DMS 273 (cell line): ENCODE data around the gene SEMA3D.

ENCODE experiments used
- DNase-seq: peaks from one replicate; lab custom pipeline; 2025; ENCODE audit not compliant: unreplicated experiment; lab: John Stamatoyannopoulos, UW

Gene SEMA3D

DNA sequence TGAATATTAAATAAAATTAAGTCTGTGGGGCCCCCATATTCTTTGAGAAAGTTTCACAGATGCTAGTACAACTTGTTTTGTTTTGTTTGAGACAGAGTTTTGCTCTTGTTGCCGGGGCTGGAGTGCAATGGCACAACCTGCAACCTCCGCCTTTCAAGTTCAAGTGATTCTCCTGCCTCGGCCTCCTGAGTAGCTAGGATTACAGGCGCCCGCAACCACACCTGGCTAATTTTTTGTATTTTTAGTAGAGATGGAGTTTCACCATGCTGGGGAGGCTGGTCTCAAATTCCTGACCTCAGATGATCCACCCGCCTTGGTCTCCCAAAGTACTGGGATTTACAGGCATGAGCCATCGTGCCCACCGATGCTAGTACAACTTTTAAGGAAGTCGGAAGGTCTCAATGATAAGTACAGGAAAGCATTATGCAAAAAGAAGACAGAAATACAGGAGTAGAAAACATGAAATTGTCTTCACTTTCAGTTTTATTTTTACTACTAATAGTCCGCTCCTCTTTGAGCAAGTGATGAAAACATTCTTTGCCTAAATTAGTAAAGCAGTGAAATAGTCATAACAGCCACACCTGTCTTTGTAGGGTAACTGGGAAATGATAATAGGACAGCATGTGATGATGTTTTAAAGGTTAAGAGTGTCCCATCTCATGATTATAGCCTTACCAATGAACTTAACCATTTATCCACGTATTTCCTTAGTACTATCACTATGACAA, 147.5 kb downstream of the SEMA3D start:
- DNase-seq, result no peak

DNA sequence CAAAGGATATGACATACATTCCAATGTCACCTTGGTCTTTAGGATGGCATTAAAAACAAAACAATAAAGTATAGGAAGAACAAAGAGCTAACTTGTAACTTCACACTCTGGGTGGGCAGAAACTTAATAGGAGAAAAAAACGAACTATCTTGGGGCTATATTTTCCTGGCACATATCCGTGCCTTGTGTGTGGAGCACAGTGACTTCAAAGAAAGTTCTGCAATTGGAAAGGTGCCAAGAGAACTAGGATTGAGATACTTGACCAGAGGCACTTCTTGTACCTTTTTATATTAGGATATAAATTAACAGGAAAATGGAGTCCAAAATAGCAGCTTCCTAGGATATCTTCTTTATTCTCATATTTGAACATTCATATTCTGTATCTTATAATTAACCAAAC, 148.4 kb downstream of the SEMA3D start:
- DNase-seq, result no peak

- no peak for DNase-seq
Measured at GRCh38 chr7:85033263-85033662, 153.6 kb downstream of the SEMA3D start.

GRCh38 chr7:85031475-85031874, 155.4 kb downstream of the SEMA3D start:
- DNase-seq, result no peak

GRCh38 chr7:85030893-85031292, 156.0 kb downstream of the SEMA3D start:
- DNase-seq, result peak; percentile 72

GRCh38 chr7:85025312-85025756, 161.5 kb downstream of the SEMA3D start:
- DNase-seq, result peak; percentile 30

DNA sequence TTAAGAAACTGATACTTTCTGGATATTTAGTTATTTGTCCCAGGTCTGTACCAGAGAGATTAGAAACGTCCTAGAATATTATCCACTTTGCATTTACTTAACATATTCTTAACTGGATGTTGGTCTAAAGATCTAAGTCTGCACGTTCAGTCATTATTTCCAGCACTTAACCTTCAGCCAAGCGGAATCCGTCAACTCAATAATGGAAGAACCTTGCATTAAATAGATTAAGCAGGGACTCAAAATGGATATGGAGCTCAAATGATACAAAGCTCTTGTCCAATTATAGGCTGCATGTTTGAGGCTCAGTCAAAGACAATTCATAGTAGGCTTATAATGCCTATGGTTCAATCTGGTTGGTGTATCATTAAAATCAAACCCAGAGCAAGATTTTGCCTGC, 162.9 kb downstream of the SEMA3D start:
- DNase-seq, result no peak

GRCh38 chr7:85023066-85023712, 163.7 kb downstream of the SEMA3D start:
- DNase-seq, result peak; percentile 88

GRCh38 chr7:85022064-85022697, 164.7 kb downstream of the SEMA3D start:
- DNase-seq, result no peak

GRCh38 chr7:85021101-85021704, 165.7 kb downstream of the SEMA3D start:
- peak; percentile 65 for DNase-seq

GRCh38 chr7:85019778-85020177, 167.1 kb downstream of the SEMA3D start:
- DNase-seq, result no peak

DNA sequence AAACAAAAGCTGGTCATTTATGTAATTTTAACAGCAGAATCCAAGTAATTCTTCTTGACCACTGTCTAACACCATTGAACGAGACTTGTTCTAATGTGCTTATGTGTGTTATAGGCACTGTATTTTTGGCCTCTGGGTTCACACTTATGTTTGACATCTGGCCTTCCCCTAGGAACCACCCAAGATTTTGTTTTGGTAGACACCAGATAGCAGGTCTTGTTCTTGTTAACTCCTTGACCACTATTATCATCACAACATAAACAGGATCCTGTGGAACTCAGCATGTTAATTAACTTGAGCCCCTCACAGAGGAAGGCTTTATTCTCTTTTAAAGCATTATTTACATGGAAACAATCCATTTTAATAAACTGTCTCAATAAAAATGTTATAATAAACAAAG, 167.7 kb downstream of the SEMA3D start:
- DNase-seq, result peak; percentile 12

DNA sequence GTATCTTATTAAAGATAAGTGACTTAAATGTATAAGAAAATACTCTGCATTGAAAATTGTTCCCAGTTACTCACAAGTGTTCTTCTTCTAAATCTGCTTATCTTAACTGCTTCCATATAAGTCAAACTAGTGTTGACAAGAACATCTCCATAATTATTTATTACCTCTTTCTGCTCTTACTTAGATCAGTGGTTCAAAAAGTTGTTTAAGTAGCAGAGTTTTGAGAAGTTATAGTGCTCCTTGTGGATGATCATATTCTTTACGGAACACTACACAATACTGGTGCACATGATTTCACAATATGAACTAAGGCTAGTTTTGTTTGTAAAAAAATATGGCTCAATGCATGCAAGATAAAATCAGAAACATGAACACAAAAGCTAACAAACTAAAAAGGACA, 168.4 kb downstream of the SEMA3D start:
- no peak for DNase-seq

- no peak for DNase-seq
Measured at GRCh38 chr7:85016286-85016685, 170.6 kb downstream of the SEMA3D start.

DNA sequence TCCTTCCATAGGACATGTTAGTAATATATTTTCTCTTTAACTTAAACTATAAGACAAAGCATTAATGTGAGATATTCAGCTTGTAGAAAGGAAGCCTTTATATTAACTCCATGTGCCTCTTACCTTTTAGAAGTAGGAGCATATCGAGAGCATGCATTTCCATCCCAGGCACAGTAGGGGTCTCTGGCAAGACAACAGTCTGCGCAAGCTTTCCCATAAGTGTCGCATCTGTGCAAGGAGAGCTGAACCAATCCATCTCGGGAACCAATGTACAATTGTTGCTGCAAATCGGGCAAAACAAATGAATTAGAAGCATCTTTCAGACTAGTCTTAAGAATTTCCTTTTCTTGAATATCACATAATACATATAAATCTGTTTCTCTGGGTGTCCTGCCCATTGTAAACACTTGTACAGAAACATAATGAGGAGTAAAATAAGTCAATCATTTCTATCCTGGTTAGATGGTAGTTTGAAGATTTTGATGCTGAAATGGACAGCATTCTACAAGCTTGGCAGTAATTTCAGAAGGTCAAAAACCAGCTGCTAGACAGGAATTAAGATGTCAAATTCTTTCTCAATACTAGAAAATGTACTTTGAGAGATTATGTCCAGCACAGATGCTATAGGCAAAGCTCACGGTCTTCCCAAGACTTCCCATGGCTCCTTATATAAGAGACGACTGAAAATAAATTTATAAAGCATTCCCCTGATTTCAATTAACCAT, 171.8 kb downstream of the SEMA3D start:
- peak; percentile 29 for DNase-seq

DNA sequence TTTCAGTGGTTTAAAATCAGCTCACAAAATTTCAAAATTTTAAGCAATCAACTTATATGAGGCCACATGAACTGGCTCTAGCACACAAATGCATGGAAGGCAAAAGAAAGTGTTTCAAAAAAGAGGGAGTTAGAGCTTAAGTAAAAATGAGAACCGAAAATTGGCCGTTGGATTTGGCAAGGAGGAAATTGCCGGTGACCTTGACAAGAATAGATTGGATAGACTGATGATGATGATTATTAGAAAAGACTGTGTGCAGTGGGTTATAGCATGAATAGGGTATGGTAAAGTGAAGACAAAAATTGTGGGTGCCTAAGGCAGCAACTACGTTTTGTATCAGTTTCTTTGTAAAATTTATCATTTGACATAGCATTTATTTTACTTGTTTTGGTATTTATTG, 175.7 kb downstream of the SEMA3D start:
- no peak for DNase-seq

DNA sequence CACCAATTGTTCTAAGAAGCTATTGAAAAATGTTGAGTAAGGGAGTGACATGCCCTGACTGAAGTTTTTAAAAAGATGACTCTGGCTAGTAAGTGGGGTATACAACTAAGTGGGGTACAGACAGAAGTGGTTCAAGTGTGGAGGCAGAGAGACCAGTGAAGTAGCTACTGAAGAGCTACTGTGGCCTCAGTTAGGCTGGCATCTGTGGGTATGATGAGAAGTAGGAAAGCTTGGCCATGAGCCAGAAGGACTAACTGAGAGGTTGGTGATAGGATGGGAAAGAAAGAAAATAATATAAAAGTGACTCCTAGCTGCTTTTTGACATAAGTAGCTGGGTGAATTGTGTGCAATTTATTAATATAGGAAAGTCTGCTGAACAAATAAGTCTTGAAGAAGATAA, 176.6 kb downstream of the SEMA3D start:
- peak; percentile 83 for DNase-seq

DNA sequence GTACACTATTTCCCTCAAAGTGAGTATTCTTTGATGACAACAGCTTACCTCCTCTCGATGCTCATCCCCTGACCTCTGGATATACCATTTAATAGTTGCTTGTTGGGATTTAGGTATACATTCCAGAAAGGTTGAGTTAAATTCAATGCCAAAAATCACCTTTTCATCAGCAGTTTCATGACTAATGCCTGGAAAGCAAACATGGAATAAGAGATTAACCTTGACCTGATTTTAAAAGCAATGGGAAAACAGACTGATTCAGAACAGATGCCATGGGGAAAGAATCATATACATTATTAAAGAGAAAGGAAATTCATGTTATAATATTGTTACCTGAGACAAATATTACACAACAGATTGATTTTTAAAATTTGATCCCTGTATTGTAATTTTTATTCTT, 180.1 kb downstream of the SEMA3D start:
- DNase-seq, result no peak

DNA sequence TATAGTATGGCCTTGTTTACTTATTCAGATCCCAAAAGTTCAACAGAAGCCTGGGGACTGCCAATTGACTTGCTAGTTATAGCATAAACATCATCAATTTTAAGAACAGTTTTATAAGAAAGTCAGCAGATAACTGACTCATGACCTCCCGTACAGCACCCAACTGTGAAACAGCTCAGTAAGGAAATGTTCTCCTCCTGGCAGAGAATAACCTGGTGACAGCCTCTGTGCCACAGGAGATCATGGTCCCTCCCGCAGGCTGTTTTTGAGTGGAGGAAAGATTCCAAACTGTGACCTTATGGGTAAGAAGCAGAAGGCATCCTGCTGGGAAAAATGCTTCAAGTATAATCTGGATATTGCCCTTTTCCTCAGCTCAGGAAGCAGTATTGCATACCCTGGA, 182.5 kb downstream of the SEMA3D start:
- peak; percentile 69 for DNase-seq

DNA sequence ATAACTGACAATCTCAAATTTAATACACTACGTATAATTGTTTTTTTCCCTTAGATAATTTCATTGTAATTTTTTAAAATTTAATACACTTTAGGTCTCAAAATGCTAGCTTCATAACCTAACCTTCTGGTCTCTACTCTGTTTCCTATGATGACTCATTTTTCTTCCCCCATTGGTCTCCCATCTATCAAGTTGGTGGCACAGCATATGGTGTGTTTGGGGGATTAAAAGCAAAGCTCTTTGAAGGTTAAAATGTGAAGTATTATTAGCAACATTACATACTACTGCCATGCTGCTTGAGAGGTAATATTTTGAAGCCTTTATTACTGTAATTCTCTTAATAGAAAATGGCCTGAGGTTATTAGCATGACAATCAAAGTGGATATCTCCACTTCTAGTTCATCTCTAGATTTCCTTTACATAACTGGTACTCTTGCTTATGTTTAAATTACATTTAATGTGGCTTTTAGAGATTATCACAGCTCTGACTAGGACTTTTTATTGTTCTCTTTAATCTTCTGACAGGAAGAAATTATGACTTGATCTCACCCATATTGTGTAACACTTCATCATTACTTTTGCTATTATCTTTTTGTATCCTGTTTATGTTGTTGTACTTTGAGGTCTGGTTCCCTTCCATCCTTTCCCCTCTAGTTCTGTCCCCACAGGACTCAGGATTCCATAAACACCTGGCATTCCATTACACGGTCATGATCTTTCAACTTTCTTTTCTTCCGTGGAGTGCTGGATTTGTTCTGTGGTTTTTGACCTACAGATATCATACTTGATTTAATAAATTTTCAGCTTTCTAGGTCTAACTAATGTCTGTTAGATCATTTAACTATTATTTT, 185.1 kb downstream of the SEMA3D start:
- DNase-seq, result peak; percentile 96
